HG03097 (cell line): ENCODE results near the gene MTG2.

Experiments used
- ATAC-seq: cut with Tn5 transposase; IDR thresholded peaks from one replicate; pipeline ENCODE4 v1.9.1; 2021; ENCODE audit not compliant: unreplicated experiment, low FRiP score

MTG2 gene

GRCh38 chr20:62182469-62183425 lies at the start of gene MTG2:
Gene MTG2 (plus strand): TSS chr20:62183028. CDS start chr20:62193421, 10,393 bp downstream.
- ATAC-seq, result peak; percentile 86

- no peak for ATAC-seq
Measured at GRCh38 chr20:62133051-62133845, 49.6 kb upstream of the MTG2 start.

- ATAC-seq, result no peak
Measured at GRCh38 chr20:62133864-62134263, 49.0 kb upstream of the MTG2 start.

GRCh38 chr20:62134735-62135231 lies 48.0 kb upstream of the MTG2 start:
- ATAC-seq, result no peak

GRCh38 chr20:62135573-62136266 lies 47.1 kb upstream of the MTG2 start:
- no peak for ATAC-seq

- no peak for ATAC-seq
Measured at GRCh38 chr20:62136283-62137091, 46.3 kb upstream of the MTG2 start.

GRCh38 chr20:62137092-62137384 lies 45.8 kb upstream of the MTG2 start:
- no peak for ATAC-seq

GRCh38 chr20:62137478-62138203 lies 45.2 kb upstream of the MTG2 start:
- no peak for ATAC-seq

- ATAC-seq, result no peak
Measured at GRCh38 chr20:62138204-62138543, 44.7 kb upstream of the MTG2 start.

- ATAC-seq, result no peak
Measured at GRCh38 chr20:62138912-62139311, 43.9 kb upstream of the MTG2 start.

- ATAC-seq, result no peak
Measured at GRCh38 chr20:62139636-62140035, 43.2 kb upstream of the MTG2 start.

- no peak for ATAC-seq
Measured at GRCh38 chr20:62141043-62141396, 41.8 kb upstream of the MTG2 start.

GRCh38 chr20:62141397-62142251 lies 41.2 kb upstream of the MTG2 start:
- ATAC-seq, result no peak

GRCh38 chr20:62142252-62143080 lies 40.4 kb upstream of the MTG2 start:
- ATAC-seq, result peak; percentile 5

- peak; percentile 73 for ATAC-seq
Measured at GRCh38 chr20:62143081-62143956, 39.5 kb upstream of the MTG2 start, which contains the start of the genes PSMA7 and SS18L1. Gene PSMA7 (minus strand): TSS chr20:62143394. CDS start chr20:62143303, 91 bp downstream. Gene SS18L1 (plus strand): TSS chr20:62143769. CDS start chr20:62143821, 52 bp downstream.

GRCh38 chr20:62143957-62144825 lies 38.6 kb upstream of the MTG2 start:
- ATAC-seq, result no peak
